Neural crest cell (in vitro differentiated cells): Measurements from ENCODE around the gene MLLT6. TPM values are rescaled to one million over a fixed set of nuclear protein-coding genes. Genes with fewer than 3 reads are reported as not detected.
A peak's percentile ranks its signal among the peaks of the same experiment; 100 is the strongest.

ENCODE experiments used
- DNase-seq: peaks from one replicate; pipeline ENCODE4 v3.0.0; 2021; ENCODE audit warnings: low read depth, mixed read lengths, low spot score
- H3K27ac Mint-ChIP-seq: one replicate; pipeline ENCODE4 v1.8.0; 2021; ENCODE audit warnings: mild to moderate bottlenecking, mixed read lengths; ENCODE audit not compliant: unreplicated experiment
- H3K27me3 Mint-ChIP-seq: 2 replicates; pipeline ENCODE4 v1.8.0; 2021; ENCODE audit warnings: low read depth, mild to moderate bottlenecking, mixed read lengths
- H3K36me3 Mint-ChIP-seq: 2 replicates; pipeline ENCODE4 v1.8.0; 2021; ENCODE audit warnings: low read depth, mild to moderate bottlenecking, mixed read lengths
- H3K4me1 Mint-ChIP-seq: 2 replicates; pipeline ENCODE4 v1.8.0; 2021; ENCODE audit warnings: mixed read lengths
- H3K4me3 Mint-ChIP-seq: one replicate; pipeline ENCODE4 v1.8.0; 2021; ENCODE audit warnings: mild to moderate bottlenecking, mixed read lengths
- H3K9me3 Mint-ChIP-seq: 2 replicates; pipeline ENCODE4 v1.8.0; 2021; ENCODE audit warnings: mixed read lengths
- long read RNA-seq: library from polyadenylated mRNA; unstranded; transcript quantifications from one replicate; pipeline ENCODE4 v2.0.0, GENCODE V29; 2020
- total RNA-seq: library from RNA; stranded (reverse); gene quantifications from 2 replicates; pipeline ENCODE4 v1.2.1, GENCODE V29; 2021
- TF ChIP-seq, protein P1 (sequence below): fragments of 200-600 bp; sonication (generic); conservative IDR thresholded peaks from 2 replicates; pipeline ENCODE4 v1.5.0; 2021; ENCODE audit warnings: antibody characterized with exemption, mild to moderate bottlenecking

The MLLT6 gene
- 79.6 and 85.1 TPM in 2 replicates for total RNA-seq
- long read RNA-seq, partial matches to known transcripts = 0 of 5 reads
- long read RNA-seq, other reads (novel, unspliced or antisense) = 5 of 5 reads

DNA sequence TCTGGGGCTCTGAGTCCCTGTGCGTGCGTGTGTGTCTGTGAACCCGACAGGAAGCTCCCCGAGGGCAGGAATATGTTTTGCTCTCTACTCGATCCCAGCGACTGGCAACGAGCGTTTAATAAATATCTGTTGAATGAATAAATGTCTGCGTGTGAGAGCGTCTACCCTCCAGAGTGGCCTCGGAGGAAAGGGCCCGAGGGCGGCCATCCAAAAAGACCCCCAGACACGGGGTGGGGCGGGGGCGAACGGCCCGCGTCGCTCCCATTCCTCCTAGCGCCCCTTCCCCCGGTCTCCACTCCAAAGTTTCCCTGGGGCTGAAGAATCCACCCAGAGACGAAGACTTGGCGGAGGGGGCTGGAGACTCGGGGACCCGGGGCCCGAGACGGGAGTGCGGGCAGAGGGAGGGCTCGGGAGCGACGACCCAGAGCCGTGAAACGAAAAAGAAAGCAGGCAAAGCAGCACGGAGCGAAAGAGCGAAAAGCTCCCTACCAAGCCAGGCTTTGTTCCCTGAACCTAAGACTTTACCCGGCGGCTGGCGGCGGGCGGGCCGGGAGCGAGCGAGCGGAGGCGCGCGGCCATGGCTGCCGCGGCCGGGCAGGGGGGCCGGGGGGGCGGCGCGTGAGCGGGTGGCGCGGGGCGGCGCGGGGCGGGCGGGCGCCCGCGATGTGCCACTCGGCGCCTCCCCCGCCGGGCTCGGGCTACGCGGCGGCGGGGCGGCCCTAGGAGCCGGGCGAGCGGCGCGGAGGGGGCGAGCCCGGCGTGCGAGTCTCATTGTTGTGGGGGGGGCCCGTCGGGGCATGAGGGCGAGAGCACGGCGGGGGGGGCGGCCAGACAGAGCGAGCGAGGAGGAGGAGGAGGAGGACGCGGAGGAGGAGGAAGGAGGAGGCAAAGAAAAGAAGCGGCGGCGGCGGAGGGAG lies at the start of gene MLLT6:
TSS of gene MLLT6 (plus strand) at position 668 of the 917 bp plus-strand sequence. CDS start 360 bp downstream, outside the sequence.
- H3K36me3 Mint-ChIP-seq = peaks cover 9% of the 10 kb centered on the region
- peak; percentile 57 for DNase-seq
- H3K27ac Mint-ChIP-seq = peak within 1 kb of the TSS; percentile 91
- no peaks in the 10 kb centered on the region for H3K9me3 Mint-ChIP-seq
- H3K4me3 Mint-ChIP-seq = peak within 1 kb of the TSS; percentile 94
- TF ChIP-seq, protein P1, sequence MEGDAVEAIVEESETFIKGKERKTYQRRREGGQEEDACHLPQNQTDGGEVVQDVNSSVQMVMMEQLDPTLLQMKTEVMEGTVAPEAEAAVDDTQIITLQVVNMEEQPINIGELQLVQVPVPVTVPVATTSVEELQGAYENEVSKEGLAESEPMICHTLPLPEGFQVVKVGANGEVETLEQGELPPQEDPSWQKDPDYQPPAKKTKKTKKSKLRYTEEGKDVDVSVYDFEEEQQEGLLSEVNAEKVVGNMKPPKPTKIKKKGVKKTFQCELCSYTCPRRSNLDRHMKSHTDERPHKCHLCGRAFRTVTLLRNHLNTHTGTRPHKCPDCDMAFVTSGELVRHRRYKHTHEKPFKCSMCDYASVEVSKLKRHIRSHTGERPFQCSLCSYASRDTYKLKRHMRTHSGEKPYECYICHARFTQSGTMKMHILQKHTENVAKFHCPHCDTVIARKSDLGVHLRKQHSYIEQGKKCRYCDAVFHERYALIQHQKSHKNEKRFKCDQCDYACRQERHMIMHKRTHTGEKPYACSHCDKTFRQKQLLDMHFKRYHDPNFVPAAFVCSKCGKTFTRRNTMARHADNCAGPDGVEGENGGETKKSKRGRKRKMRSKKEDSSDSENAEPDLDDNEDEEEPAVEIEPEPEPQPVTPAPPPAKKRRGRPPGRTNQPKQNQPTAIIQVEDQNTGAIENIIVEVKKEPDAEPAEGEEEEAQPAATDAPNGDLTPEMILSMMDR = no peak
- peaks cover 49% of the 10 kb centered on the region for H3K27me3 Mint-ChIP-seq
- H3K4me1 Mint-ChIP-seq = peaks cover 54% of the 10 kb centered on the region

DNA sequence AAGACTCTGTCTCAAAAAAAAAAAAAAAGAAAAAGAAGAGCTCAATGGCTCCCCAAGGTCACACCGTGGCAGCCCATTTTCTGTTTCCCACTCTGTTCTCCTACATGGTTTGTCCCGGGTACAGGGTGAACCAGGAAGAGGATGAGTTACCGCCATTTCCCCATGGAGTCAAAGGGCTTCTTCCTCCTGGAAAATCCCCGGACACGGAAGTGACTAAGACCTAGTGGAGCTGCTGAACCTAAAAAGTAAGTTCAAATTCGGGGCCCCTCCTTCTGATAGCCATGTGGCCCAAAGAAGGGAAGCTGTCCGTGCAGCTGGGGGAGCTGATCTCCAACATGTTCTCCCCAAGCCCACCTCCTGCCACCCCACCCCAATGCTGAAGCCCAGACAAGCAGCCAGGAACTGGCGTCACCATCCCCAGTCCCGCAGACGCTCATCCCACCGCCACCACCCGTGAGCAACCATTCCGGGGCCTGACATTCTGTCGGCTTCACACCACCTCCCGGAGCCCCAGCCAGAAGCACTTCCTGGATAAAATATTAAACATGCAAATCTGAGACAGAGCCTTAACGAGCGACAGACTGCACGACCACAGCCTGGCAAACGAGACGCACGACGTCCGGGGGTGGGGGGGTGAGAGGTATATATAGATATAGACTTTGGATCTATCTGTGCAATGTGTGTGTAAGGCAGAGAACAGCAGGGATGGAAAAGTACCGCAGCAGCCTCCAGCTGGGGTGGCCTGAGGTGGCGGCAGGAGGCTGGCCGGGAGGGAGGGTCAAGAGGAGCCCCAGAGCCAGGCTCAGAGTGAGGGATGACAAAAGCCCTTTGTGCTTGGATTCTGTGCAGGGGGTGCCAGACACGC lies 47.9 kb upstream of the MLLT6 start:
- Mint-ChIP-seq H3K4me1 (peaks cover 51% of the 10 kb centered on the region), H3K9me3 (no peaks in the 10 kb centered on the region), H3K36me3 (no peaks in the 10 kb centered on the region), H3K27me3 (no peaks in the 10 kb centered on the region), H3K27ac (peak overlapping the region; percentile 75), H3K4me3 (peak overlapping the region; percentile 77)
- TF ChIP-seq, protein P1 = no peak
- no peak for DNase-seq

DNA sequence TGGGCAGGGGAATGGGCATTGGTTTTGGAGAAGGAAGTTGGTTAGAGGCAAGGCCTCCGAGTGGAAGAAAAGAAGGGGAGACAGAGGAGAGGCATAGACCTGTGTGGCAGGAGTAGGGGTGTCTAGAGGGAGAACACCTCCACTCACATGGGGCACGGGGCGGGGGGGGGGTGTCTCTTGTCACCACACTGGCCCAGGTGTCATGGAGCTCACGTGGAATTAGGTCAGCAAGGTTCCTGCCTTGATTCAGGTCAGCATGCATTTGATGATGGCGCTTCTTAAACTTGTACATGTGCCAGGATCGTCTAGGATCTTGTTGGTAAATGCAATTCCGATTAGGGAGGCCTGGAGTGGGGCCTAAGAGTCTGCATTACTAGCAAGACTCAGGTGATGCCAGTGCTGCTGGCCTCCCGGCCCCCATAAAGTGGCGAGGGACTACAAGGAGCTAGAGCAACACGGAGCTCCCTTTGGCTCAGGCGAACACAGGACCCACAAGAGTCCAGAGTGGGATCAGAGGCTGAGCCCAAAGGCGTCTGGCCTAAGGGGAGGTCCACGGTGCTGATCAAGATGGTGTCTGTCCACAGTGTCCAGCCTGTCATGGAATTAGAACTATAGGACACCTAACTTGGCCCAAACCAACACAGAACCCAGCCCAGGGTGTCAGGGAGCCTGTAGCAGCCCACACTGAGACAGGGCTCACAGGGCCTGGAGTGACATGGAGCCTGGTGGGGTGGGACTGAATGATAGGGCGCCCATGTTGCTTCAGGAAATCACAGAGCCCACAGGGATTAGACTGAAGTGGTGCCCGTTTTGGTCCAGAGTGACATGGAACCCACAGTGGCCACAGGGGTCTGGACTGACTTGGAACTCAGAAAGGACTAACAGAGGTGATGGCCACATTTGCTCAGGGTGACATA lies 47.0 kb upstream of the MLLT6 start:
- Mint-ChIP-seq H3K4me3 (peak overlapping the region; percentile 77), H3K9me3 (no peaks in the 10 kb centered on the region), H3K27ac (peak overlapping the region; percentile 75), H3K36me3 (no peaks in the 10 kb centered on the region), H3K4me1 (peaks cover 54% of the 10 kb centered on the region), H3K27me3 (no peaks in the 10 kb centered on the region)
- TF ChIP-seq, protein P1 = no peak
- DNase-seq = no peak

GRCh38 chr17:38658741-38659345 lies 46.2 kb upstream of the MLLT6 start:
- no peaks in the 10 kb centered on the region for H3K36me3 Mint-ChIP-seq
- no peaks in the 10 kb centered on the region for H3K27me3 Mint-ChIP-seq

More at GRCh38 chr17:38658741-38659345, 46.2 kb upstream of the MLLT6 start:
- Mint-ChIP-seq H3K9me3 (no peaks in the 10 kb centered on the region), H3K27ac (no peak overlapping the region), H3K4me3 (no peak overlapping the region), H3K4me1 (peaks cover 49% of the 10 kb centered on the region)
- no peak for DNase-seq
- TF ChIP-seq, protein P1 = no peak
